Natural killer cell (primary cell): ENCODE measurements around the gene BMPR1A. TPM values are rescaled to one million over a fixed set of nuclear protein-coding genes. Genes with fewer than 3 reads are reported as not detected.
"Not testable (repeated sequence)": the region's sequence is repeated elsewhere in the genome, so short reads cannot be mapped to it uniquely, and the experiment has no call there.

Experiments
- ATAC-seq, 3 donors: fragments of 150-1000 bp in 2 of 3; fragments of 200-7000 bp in 1 of 3; cut with Tn5 transposase; 1 replicate in 1 of 3; 2 replicates in 2 of 3; pipeline ENCODE4 v1.10.0; 2021; ENCODE audit warnings: mild to moderate bottlenecking in 2 of 3, moderate library complexity in 2 of 3
- DNase-seq, 2 donors: peaks; one replicate each; pipeline versions ENCODE4 v3.0.0 to v3.0.0-alpha.2; 2013 to 2021; ENCODE audit warnings: mixed read lengths in 1 of 2
- H3K27ac ChIP-seq: one replicate; pipeline ENCODE4 v1.5.1; 2013; ENCODE audit warnings: mild to moderate bottlenecking, low read length
- H3K27me3 ChIP-seq: one replicate; pipeline ENCODE4 v1.6.1; 2013; ENCODE audit warnings: low read length; ENCODE audit not compliant: control insufficient read depth, insufficient read depth
- H3K36me3 ChIP-seq: one replicate; pipeline ENCODE4 v1.6.1; 2013; ENCODE audit warnings: low read length; ENCODE audit not compliant: control insufficient read depth, insufficient read depth
- H3K4me1 ChIP-seq: one replicate; pipeline ENCODE4 v1.6.1; 2013; ENCODE audit warnings: low read length; ENCODE audit not compliant: control insufficient read depth, insufficient read depth
- H3K4me3 ChIP-seq: one replicate; pipeline ENCODE4 v1.5.1; 2013; ENCODE audit warnings: low read length
- H3K9me3 ChIP-seq: one replicate; pipeline ENCODE4 v1.6.1; 2013; ENCODE audit warnings: low read length; ENCODE audit not compliant: control insufficient read depth, insufficient read depth
- H3K27ac Mint-ChIP-seq, 2 donors: one replicate each; pipeline ENCODE4 v1.8.0; 2022; ENCODE audit warnings: mild to moderate bottlenecking in 2 of 2, mixed read lengths in 2 of 2, moderate library complexity in 1 of 2
- H3K27me3 Mint-ChIP-seq, 2 donors: one replicate each; pipeline ENCODE4 v1.8.0; 2022; ENCODE audit warnings: low read depth in 2 of 2, mixed read lengths in 2 of 2
- H3K36me3 Mint-ChIP-seq: one replicate; pipeline ENCODE4 v1.8.0; 2022; ENCODE audit warnings: mixed read lengths
- H3K4me1 Mint-ChIP-seq, 2 donors: one replicate each; pipeline ENCODE4 v1.8.0; 2022; ENCODE audit warnings: mixed read lengths in 2 of 2
- H3K4me3 Mint-ChIP-seq: one replicate; pipeline ENCODE4 v1.8.0; 2022; ENCODE audit warnings: mild to moderate bottlenecking, moderate library complexity, mixed read lengths
- H3K9me3 Mint-ChIP-seq, 2 donors: one replicate each; pipeline ENCODE4 v1.8.0; 2022; ENCODE audit warnings: mixed read lengths in 2 of 2
- WGBS: methylation state at CpG from one replicate; pipeline ENCODE4 v1.1.7; 2013; ENCODE audit warnings: missing lambda C conversion rate; ENCODE audit not compliant: insufficient coverage; 5-methylcytosine and 5-hydroxymethylcytosine counted together
- intact Hi-C: fragments of 100-400 bp; cut with micrococcal nuclease; formaldehyde crosslinking; loops from one replicate; pipeline ENCODE4 v1.14.2; 2022
- total RNA-seq, 4 donors: library from RNA; stranded (reverse); fragments of 120-200 nt in 1 of 4; gene quantifications; one replicate each; pipeline versions ENCODE4 v1.2.3 to v1.2.4, GENCODE V29; 2013 to 2022
- TF ChIP-seq, protein P1 (sequence below): fragments of 200-600 bp; IDR thresholded peaks from one replicate; pipeline ENCODE4 v1.8.0; 2022; ENCODE audit warnings: antibody characterized with exemption

Gene BMPR1A
- total RNA-seq, 3 donors from 2014 or later (not counting 1 experiment from before 2014, with no cell fraction given): 5.5 to 8.1 (median 7.7) TPM

DNA sequence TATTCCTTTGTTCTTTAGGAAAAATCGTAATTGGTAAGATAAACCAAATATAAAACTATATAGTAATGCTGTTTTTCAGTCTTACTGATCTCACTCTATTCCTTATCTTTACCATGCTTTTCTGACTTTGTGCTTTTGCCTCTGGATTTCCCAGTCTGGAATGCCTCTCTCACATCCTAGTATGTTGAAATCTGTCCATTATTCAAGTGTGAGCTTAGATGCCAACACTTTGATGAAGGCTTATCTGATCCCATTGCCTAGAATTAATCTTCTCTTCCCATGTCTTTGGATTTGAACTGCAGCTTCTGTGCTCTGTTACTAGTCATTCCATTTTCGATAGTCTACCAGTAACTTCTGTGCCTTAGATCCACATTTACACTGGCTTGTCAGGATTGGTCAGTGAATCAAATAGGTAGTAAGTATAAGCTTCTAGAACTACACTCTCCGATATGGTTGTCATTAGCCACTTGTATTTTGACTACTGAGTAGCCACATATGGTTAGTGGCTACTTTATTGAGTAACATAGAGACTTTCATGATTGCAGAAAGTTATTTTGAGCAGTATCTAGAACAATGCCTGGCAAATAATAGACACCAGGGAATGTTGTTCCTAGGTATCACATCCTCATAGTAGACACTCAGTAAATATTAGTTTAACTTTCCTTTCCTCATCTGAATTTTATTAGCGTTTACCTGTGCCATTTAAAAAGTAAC is 92.9 kb downstream of the BMPR1A start:
- no peaks in the 10 kb centered on the region for H3K27me3 Mint-ChIP-seq
- Histone ChIP-seq H3K4me1 (no peaks in the 10 kb centered on the region), H3K27me3 (no peaks in the 10 kb centered on the region), H3K27ac (no peak overlapping the region), H3K36me3 (no peaks in the 10 kb centered on the region), H3K9me3 (no peaks in the 10 kb centered on the region), H3K4me3 (no peak overlapping the region)
- DNase-seq: no peak
- H3K27ac Mint-ChIP-seq: no peak overlapping the region
- whole genome bisulfite sequencing: 78% methylated on average over 2 of the region's 4 CpGs
- intact Hi-C loops: no loop called here
- TF ChIP-seq, protein P1, sequence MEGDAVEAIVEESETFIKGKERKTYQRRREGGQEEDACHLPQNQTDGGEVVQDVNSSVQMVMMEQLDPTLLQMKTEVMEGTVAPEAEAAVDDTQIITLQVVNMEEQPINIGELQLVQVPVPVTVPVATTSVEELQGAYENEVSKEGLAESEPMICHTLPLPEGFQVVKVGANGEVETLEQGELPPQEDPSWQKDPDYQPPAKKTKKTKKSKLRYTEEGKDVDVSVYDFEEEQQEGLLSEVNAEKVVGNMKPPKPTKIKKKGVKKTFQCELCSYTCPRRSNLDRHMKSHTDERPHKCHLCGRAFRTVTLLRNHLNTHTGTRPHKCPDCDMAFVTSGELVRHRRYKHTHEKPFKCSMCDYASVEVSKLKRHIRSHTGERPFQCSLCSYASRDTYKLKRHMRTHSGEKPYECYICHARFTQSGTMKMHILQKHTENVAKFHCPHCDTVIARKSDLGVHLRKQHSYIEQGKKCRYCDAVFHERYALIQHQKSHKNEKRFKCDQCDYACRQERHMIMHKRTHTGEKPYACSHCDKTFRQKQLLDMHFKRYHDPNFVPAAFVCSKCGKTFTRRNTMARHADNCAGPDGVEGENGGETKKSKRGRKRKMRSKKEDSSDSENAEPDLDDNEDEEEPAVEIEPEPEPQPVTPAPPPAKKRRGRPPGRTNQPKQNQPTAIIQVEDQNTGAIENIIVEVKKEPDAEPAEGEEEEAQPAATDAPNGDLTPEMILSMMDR: no peak
- H3K9me3 Mint-ChIP-seq: no peaks in the 10 kb centered on the region
- H3K36me3 Mint-ChIP-seq: no peaks in the 10 kb centered on the region
- no peaks in the 10 kb centered on the region for H3K4me1 Mint-ChIP-seq
- ATAC-seq: no peak
- H3K4me3 Mint-ChIP-seq: no peak overlapping the region

GRCh38 chr10:86850481-86850880 is 94.1 kb downstream of the BMPR1A start:
- no peaks in the 10 kb centered on the region for H3K4me1 ChIP-seq
- TF ChIP-seq, protein P1: no peak
- ATAC-seq (no peak), DNase-seq (no peak)
- H3K27me3 ChIP-seq: no peaks in the 10 kb centered on the region
- no peaks in the 10 kb centered on the region for H3K4me1 Mint-ChIP-seq
- no peak overlapping the region for H3K4me3 Mint-ChIP-seq
- no peaks in the 10 kb centered on the region for H3K9me3 Mint-ChIP-seq
- H3K4me3 ChIP-seq: no peak overlapping the region
- H3K9me3 ChIP-seq: no peaks in the 10 kb centered on the region
- WGBS: 100% methylated on average over 1 of the region's 1 CpG
- H3K36me3 Mint-ChIP-seq: no peaks in the 10 kb centered on the region
- H3K27me3 Mint-ChIP-seq: no peaks in the 10 kb centered on the region
- no peaks in the 10 kb centered on the region for H3K36me3 ChIP-seq
- no peak overlapping the region for H3K27ac ChIP-seq
- no peak overlapping the region for H3K27ac Mint-ChIP-seq
- intact Hi-C loops: no loop called here

GRCh38 chr10:86851328-86852207 is 95.1 kb downstream of the BMPR1A start:
- H3K36me3 Mint-ChIP-seq: no peaks in the 10 kb centered on the region
- H3K27ac Mint-ChIP-seq: no peak overlapping the region
- no peak for ATAC-seq

DNA sequence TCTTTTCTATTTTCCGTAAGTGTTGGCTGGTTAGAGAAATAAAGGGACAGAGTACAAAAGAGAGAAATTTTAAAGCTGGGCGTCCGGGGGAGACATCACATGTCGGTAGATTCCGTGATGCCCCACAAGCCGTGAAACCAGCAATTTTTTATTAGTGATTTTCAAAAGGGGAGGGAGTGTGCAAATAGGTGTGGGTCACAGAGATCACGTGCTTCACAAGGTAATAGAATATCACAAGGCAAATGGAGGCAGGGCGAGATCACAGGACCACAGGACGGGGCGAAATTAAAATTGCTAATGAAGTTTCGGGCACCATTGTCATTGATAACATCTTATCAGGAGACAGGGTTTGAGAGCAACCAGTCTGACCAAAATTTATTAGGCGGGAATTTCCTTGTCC is 97.2 kb downstream of the BMPR1A start:
- intact Hi-C loops, H3K27me3 Mint-ChIP-seq, H3K4me1 ChIP-seq, H3K4me3 Mint-ChIP-seq, H3K4me3 ChIP-seq, H3K27me3 ChIP-seq, H3K27ac ChIP-seq, H3K36me3 Mint-ChIP-seq, H3K9me3 Mint-ChIP-seq, H3K27ac Mint-ChIP-seq, H3K9me3 ChIP-seq, H3K4me1 Mint-ChIP-seq, ATAC-seq, DNase-seq, H3K36me3 ChIP-seq: not testable (repeated sequence)
- WGBS: 93% methylated on average over 12 of the region's 12 CpGs

More at GRCh38 chr10:86851328-86852207, 95.1 kb downstream of the BMPR1A start:
- Mint-ChIP-seq H3K9me3 (no peaks in the 10 kb centered on the region), H3K27me3 (no peaks in the 10 kb centered on the region), H3K4me3 (no peak overlapping the region), H3K4me1 (no peaks in the 10 kb centered on the region)
- no peaks in the 10 kb centered on the region for H3K36me3 ChIP-seq
- no peaks in the 10 kb centered on the region for H3K4me1 ChIP-seq
- 96% methylated on average over 10 of the region's 11 CpGs for WGBS
- H3K9me3 ChIP-seq: no peaks in the 10 kb centered on the region
- no peak overlapping the region for H3K4me3 ChIP-seq
- no peak for DNase-seq
- intact Hi-C loops: no loop called here
- H3K27me3 ChIP-seq: no peaks in the 10 kb centered on the region
- H3K27ac ChIP-seq: no peak overlapping the region
- TF ChIP-seq, protein P1: no peak
